OCI-M1 (cell line): Measurements from ENCODE around the gene TNNC2.
"Not testable (repeated sequence)": the region's sequence is repeated elsewhere in the genome, so short reads cannot be mapped to it uniquely, and the experiment has no call there.

Source experiments
- DNase-seq: peaks from one replicate; lab custom pipeline; 2025; lab: John Stamatoyannopoulos, UW

The TNNC2 gene

GRCh38 chr20:45827030-45827652 lies at the start of gene TNNC2:
TSS of gene TNNC2 (minus strand) at chr20:45827312. CDS start at chr20:45827248, 64 bp downstream.
- DNase-seq = no peak

- DNase-seq = no peak
Observed at GRCh38 chr20:45874576-45874975, 47.5 kb upstream of the TNNC2 start.

- not testable (repeated sequence) for DNase-seq
Observed at GRCh38 chr20:45874104-45874481, 47.0 kb upstream of the TNNC2 start.

GRCh38 chr20:45873409-45874103 lies 46.4 kb upstream of the TNNC2 start:
- no peak for DNase-seq

GRCh38 chr20:45872626-45873025 lies 45.5 kb upstream of the TNNC2 start:
- DNase-seq = no peak

- no peak for DNase-seq
Observed at GRCh38 chr20:45867819-45868176, 40.7 kb upstream of the TNNC2 start.

GRCh38 chr20:45867136-45867818 lies 40.2 kb upstream of the TNNC2 start:
- DNase-seq = peak; percentile 22

- no peak for DNase-seq
Observed at GRCh38 chr20:45866454-45866853, 39.3 kb upstream of the TNNC2 start.

- no peak for DNase-seq
Observed at GRCh38 chr20:45863543-45864470, 36.7 kb upstream of the TNNC2 start.

- DNase-seq = peak; percentile 6
Observed at GRCh38 chr20:45861221-45862075, 34.3 kb upstream of the TNNC2 start.

- no peak for DNase-seq
Observed at GRCh38 chr20:45860560-45861220, 33.6 kb upstream of the TNNC2 start.

- DNase-seq = no peak
Observed at GRCh38 chr20:45859916-45860315, 32.8 kb upstream of the TNNC2 start.

GRCh38 chr20:45857882-45858216 lies 30.7 kb upstream of the TNNC2 start:
- peak; percentile 85 for DNase-seq

- DNase-seq = peak; percentile 99
Observed at GRCh38 chr20:45857114-45857881, 30.2 kb upstream of the TNNC2 start, which contains the start of the genes ACOT8 and ZSWIM3. TSS of gene ACOT8 (minus strand) at chr20:45857392. CDS start at chr20:45857315, 77 bp downstream. TSS of gene ZSWIM3 (plus strand) at chr20:45857614. CDS start at chr20:45857826, 212 bp downstream.

- no peak for DNase-seq
Observed at GRCh38 chr20:45853484-45853883, 26.4 kb upstream of the TNNC2 start.

- peak; percentile 10 for DNase-seq
Observed at GRCh38 chr20:45852326-45852725, 25.2 kb upstream of the TNNC2 start.

GRCh38 chr20:45851501-45851900 lies 24.4 kb upstream of the TNNC2 start:
- DNase-seq = no peak

- DNase-seq = peak; percentile 70
Observed at GRCh38 chr20:45850926-45851325, 23.8 kb upstream of the TNNC2 start.

- DNase-seq = no peak
Observed at GRCh38 chr20:45850238-45850637, 23.1 kb upstream of the TNNC2 start.
